GM12878 (cell line): ENCODE results near the gene SAMD4A. TPM values are rescaled to one million over a fixed set of nuclear protein-coding genes. Genes with fewer than 3 reads are reported as not detected.

Experiments
- ATAC-seq: fragments of 200-7000 bp; cut with Tn5 transposase; 3 replicates; pipeline ENCODE4 v1.9.1; 2020; ENCODE audit warnings: mild to moderate bottlenecking, moderate library complexity
- BruUV-seq: library from RNA; stranded (reverse); fragments of 400-500 nt; replicated peaks from 2 replicates; lab custom pipeline; 2021; lab: Mats Ljungman, UMichigan
- CTCF ChIA-PET: fragments of 300-600 bp; sonication (Branson Sonifier 250); formaldehyde crosslinking; extraction: SDS; loops from one replicate; lab custom pipeline; 2021; ENCODE audit warnings: inconsistent platforms; lab: Yijun Ruan, JAX
- POLR2A ChIA-PET: fragments of 350-600 bp; formaldehyde crosslinking; extraction: SDS; loops from one replicate; lab custom pipeline; 2021; ENCODE audit warnings: inconsistent platforms; lab: Charles Lee
- RAD21 ChIA-PET: fragments of 300-600 bp; sonication (Branson Sonifier 250); formaldehyde crosslinking; loops from one replicate; lab custom pipeline; 2023; ENCODE audit warnings: antibody characterized with exemption; ENCODE audit not compliant: unreplicated experiment; lab: Charles Lee
- SMC1A ChIA-PET: fragments of 300-600 bp; sonication (Branson Sonifier 250); formaldehyde crosslinking; loops from one replicate; lab custom pipeline; 2023; ENCODE audit not compliant: unreplicated experiment, uncharacterized antibody; lab: Charles Lee
- DNase-seq: peaks from one replicate; pipeline ENCODE4 v3.0.0-alpha.2; 2011; ENCODE audit warnings: low read depth, low spot score
- FAIRE-seq: peaks from 3 replicates; lab custom pipeline; 2011; peaks lifted over from hg19 to GRCh38; lab: Jason Lieb, UNC
- H2AFZ ChIP-seq: 2 replicates; pipeline ENCODE4 v1.6.0; 2011; ENCODE audit warnings: low read depth, low read length, control low read depth; ENCODE audit not compliant: control insufficient read depth
- H3K27ac ChIP-seq: 2 replicates; pipeline ENCODE4 v1.5.1; 2011; ENCODE audit warnings: control low read depth; ENCODE audit not compliant: control insufficient read depth, insufficient read depth
- H3K27me3 ChIP-seq, 2 experiments: replicated peaks in 1 of 2; 2 replicates each; pipeline versions ENCODE4 v1.6.0 to v1.6.1; 2011; ENCODE audit warnings: low read length in 1 of 2; ENCODE audit not compliant: control insufficient read depth in 2 of 2, insufficient read depth in 2 of 2
- H3K36me3 ChIP-seq, 2 experiments: 2 replicates each; pipeline ENCODE4 v1.5.1; 2011; ENCODE audit warnings: low read length in 1 of 2; ENCODE audit not compliant: control insufficient read depth in 2 of 2, insufficient read depth in 2 of 2
- H3K4me1 ChIP-seq: 2 replicates; pipeline ENCODE4 v1.6.1; 2011; ENCODE audit warnings: mild to moderate bottlenecking, low read length, moderate library complexity, mixed read lengths; ENCODE audit not compliant: control insufficient read depth, insufficient read depth
- H3K4me2 ChIP-seq: 2 replicates; pipeline ENCODE4 v1.6.0; 2011; ENCODE audit warnings: control low read depth; ENCODE audit not compliant: control insufficient read depth, insufficient read depth
- H3K4me3 ChIP-seq: fragments of 200-600 bp; sonication (generic); 2 replicates; pipeline ENCODE4 v1.5.1; 2016
- H3K79me2 ChIP-seq: 2 replicates; pipeline ENCODE4 v1.6.0; 2011; ENCODE audit warnings: low read length; ENCODE audit not compliant: control insufficient read depth, insufficient read depth
- H3K9ac ChIP-seq: 2 replicates; pipeline ENCODE4 v1.8.0; 2011; ENCODE audit warnings: low read length, control low read depth, mixed read lengths; ENCODE audit not compliant: control insufficient read depth, insufficient read depth
- H3K9me3 ChIP-seq: replicated peaks from 3 replicates; pipeline ENCODE4 v1.5.1; 2011; ENCODE audit warnings: mild to moderate bottlenecking, low read length; ENCODE audit not compliant: control insufficient read depth, insufficient read depth
- H4K20me1 ChIP-seq: 2 replicates; pipeline ENCODE4 v1.6.0; 2011; ENCODE audit not compliant: control insufficient read depth, insufficient read depth
- BRCA1 ChIP-seq: IDR thresholded peaks from 2 replicates; pipeline ENCODE4 v1.6.1; 2011; ENCODE audit warnings: low read depth, low read length, improper control_type of control experiment
- CBFB ChIP-seq: IDR thresholded peaks from 2 replicates; pipeline ENCODE4 v1.6.1; 2016; ENCODE audit warnings: antibody characterized with exemption, low read depth
- EED ChIP-seq: sonication (generic); IDR thresholded peaks from 2 replicates; pipeline ENCODE4 v1.6.1; 2016; ENCODE audit warnings: antibody characterized with exemption, low read depth
- EZH2 ChIP-seq: IDR thresholded peaks from 2 replicates; pipeline ENCODE4 v1.6.1; 2012; ENCODE audit warnings: low read depth, mild to moderate bottlenecking, control low read depth, inconsistent platforms, low read length, borderline replicate concordance; ENCODE audit not compliant: control insufficient read depth
- GATAD2B ChIP-seq: fragments of 450-650 bp; conservative IDR thresholded peaks from 2 replicates; pipeline ENCODE4 v1.6.1; 2017; ENCODE audit warnings: low read depth, mild to moderate bottlenecking, moderate library complexity
- HCFC1 ChIP-seq: fragments of 150-350 bp; IDR thresholded peaks from 2 replicates; pipeline ENCODE4 v1.6.1; 2014; ENCODE audit warnings: low read length
- JUND ChIP-seq: IDR thresholded peaks from 2 replicates; pipeline ENCODE4 v1.6.1; 2012; ENCODE audit warnings: low read depth, mild to moderate bottlenecking, low read length, improper control_type of control experiment, moderate library complexity
- KAT2A ChIP-seq: conservative IDR thresholded peaks from 2 replicates; pipeline ENCODE4 v1.6.1; 2011; ENCODE audit warnings: low read depth, low read length; ENCODE audit not compliant: control insufficient read depth
- NBN ChIP-seq: fragments of 450-650 bp; IDR thresholded peaks from 2 replicates; pipeline ENCODE4 v1.6.1; 2016
- PAX8 ChIP-seq: fragments of 450-650 bp; IDR thresholded peaks from 2 replicates; pipeline ENCODE4 v1.6.1; 2017; ENCODE audit warnings: mild to moderate bottlenecking, moderate library complexity
- PRDM15 ChIP-seq: fragments of 450-650 bp; formaldehyde crosslinking; IDR thresholded peaks from 2 replicates; pipeline ENCODE4 v1.4.0; 2020; ENCODE audit warnings: mild to moderate bottlenecking, moderate library complexity
- RFX5 ChIP-seq: IDR thresholded peaks from 2 replicates; pipeline ENCODE4 v1.6.1; 2011; ENCODE audit warnings: low read depth, low read length, improper control_type of control experiment
- SRF ChIP-seq, 2 experiments: IDR thresholded peaks; 2 replicates each; pipeline ENCODE4 v1.6.1; 2011; ENCODE audit warnings: low read depth in 2 of 2, low read length in 2 of 2, mild to moderate bottlenecking in 1 of 2, moderate library complexity in 1 of 2
- ZNF207 ChIP-seq: fragments of 450-650 bp; IDR thresholded peaks from 2 replicates; pipeline ENCODE4 v1.6.1; 2014; ENCODE audit warnings: antibody characterized with exemption, mild to moderate bottlenecking, borderline replicate concordance
- WGBS: methylation state at CpG from one replicate; pipeline ENCODE4 v1.1.6; 2016; ENCODE audit warnings: low lambda C conversion rate; ENCODE audit not compliant: insufficient replicate concordance, insufficient coverage; ENCODE audit errors: missing lambda C conversion rate; 5-methylcytosine and 5-hydroxymethylcytosine counted together
- in situ Hi-C: fragments of 300-500 bp; cut with MboI; formaldehyde crosslinking; loops from 9 replicates; pipeline ENCODE4 v1.14.3; 2018; ENCODE audit warnings: mixed read lengths
- intact Hi-C: fragments of 100-400 bp; cut with micrococcal nuclease; formaldehyde crosslinking; loops from one replicate; pipeline ENCODE4 v1.14.2; 2022; ENCODE audit not compliant: unreplicated experiment
- polyA plus RNA-seq, 11 experiments: library from polyadenylated mRNA; depleted of rRNA in 4 of 11; unstranded in 6 of 11; stranded (reverse) in 5 of 11; fragments of >200 nt; fragmentation: Nextera tagmentation in 4 of 11; fragmentation: Illumina TruSeq in 1 of 11; extraction: Ambion mirVana in 4 of 11; extraction: Trizol in 1 of 11; gene quantifications; 1 replicate in 1 of 11; 2 replicates in 10 of 11; pipeline versions ENCODE4 v1.2.1 to v1.2.3, GENCODE V29; 2011 to 2016; ENCODE audit warnings: inconsistent platforms in 2 of 11, missing spikeins in 2 of 11, low read depth in 1 of 11
- total RNA-seq, 4 experiments: library from RNA; depleted of rRNA in 3 of 4; stranded (reverse); fragments of >200 nt in 3 of 4; fragmentation: Illumina TruSeq in 1 of 4; extraction: Trizol in 1 of 4; gene quantifications; 2 replicates each; pipeline versions ENCODE4 v1.2.1 to v1.2.3, GENCODE V29; 2013 to 2021
- TF ChIP-seq, protein P1 (sequence below): fragments of 450-650 bp; IDR thresholded peaks from 2 replicates; pipeline ENCODE4 v1.6.1; 2017; ENCODE audit warnings: mild to moderate bottlenecking, low read depth, inconsistent platforms; ENCODE audit not compliant: poor library complexity, severe bottlenecking

Gene SAMD4A
- total and polyA plus RNA-seq, 10 of the 15 experiments (the other 5 are each of a cell fraction or from before 2014, with no cell fraction given): 0.05 to 0.56 (median 0.31) TPM

GRCh38 chr14:54640506-54640905 is 73.6 kb downstream of the SAMD4A start:
- in situ Hi-C loops (loop anchor here (5.0 kb wide), 1 partner anchor 73 kb away; the partner anchor contains the start of gene SAMD4A), intact Hi-C loops (loop anchor here (5.0 kb wide), 1 partner anchor 132 kb away; no protein-coding TSS in a partner anchor)
- Histone ChIP-seq H2AFZ (no peak overlapping the region), H3K36me3 (no peaks in the 10 kb centered on the region), H3K4me1 (no peaks in the 10 kb centered on the region), H4K20me1 (no peaks in the 10 kb centered on the region), H3K4me3 (no peak overlapping the region), H3K79me2 (no peaks in the 10 kb centered on the region), H3K4me2 (no peak overlapping the region), H3K27ac (no peak overlapping the region), H3K27me3 (no peaks in the 10 kb centered on the region), H3K9me3 (no peaks in the 10 kb centered on the region), H3K9ac (no peak overlapping the region)
- RAD21 ChIA-PET: interaction anchor here (1.1 kb wide), 1 partner anchor 75 kb away, joined by 3 read pairs; no protein-coding TSS in a partner anchor
- TF ChIP-seq PAX8 (no peak), RFX5 (no peak), GATAD2B (no peak), CBFB (no peak), ZNF207 (no peak), PRDM15 (no peak), KAT2A (no peak), NBN (no peak), BRCA1 (no peak), EED (no peak), SRF (IDR thresholded peaks at IDR 0.05; ENCODE audit: low read depth in 2 of 2, low read length in 2 of 2) (no peak), JUND (no peak), EZH2 (no peak), HCFC1 (no peak)
- TF ChIP-seq, protein P1, sequence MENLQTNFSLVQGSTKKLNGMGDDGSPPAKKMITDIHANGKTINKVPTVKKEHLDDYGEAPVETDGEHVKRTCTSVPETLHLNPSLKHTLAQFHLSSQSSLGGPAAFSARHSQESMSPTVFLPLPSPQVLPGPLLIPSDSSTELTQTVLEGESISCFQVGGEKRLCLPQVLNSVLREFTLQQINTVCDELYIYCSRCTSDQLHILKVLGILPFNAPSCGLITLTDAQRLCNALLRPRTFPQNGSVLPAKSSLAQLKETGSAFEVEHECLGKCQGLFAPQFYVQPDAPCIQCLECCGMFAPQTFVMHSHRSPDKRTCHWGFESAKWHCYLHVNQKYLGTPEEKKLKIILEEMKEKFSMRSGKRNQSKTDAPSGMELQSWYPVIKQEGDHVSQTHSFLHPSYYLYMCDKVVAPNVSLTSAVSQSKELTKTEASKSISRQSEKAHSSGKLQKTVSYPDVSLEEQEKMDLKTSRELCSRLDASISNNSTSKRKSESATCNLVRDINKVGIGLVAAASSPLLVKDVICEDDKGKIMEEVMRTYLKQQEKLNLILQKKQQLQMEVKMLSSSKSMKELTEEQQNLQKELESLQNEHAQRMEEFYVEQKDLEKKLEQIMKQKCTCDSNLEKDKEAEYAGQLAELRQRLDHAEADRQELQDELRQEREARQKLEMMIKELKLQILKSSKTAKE: no peak
- DNase-seq: no peak
- POLR2A ChIA-PET: no interaction called here
- CTCF ChIA-PET: interaction anchor here (6.4 kb wide), 1 partner anchor 75 kb away, joined by 115 read pairs; the partner anchor contains the start of gene SAMD4A
- ATAC-seq: no peak
- SMC1A ChIA-PET: interaction anchor here (1.0 to 1.4 kb wide), 2 partner anchors 9 to 76 kb away, joined by 3 to 4 read pairs; no protein-coding TSS in a partner anchor
- FAIRE-seq: no peak
- 75% methylated on average over 8 of the region's 8 CpGs for WGBS
- no TSS peak for BruUV-seq
